HEK293 (cell line): ENCODE results near the gene NUB1.
A peak's percentile ranks its signal among the peaks of the same experiment; 100 is the strongest.

Experiments used
- GLI2 ChIP-seq: fragments of 450-650 bp; formaldehyde crosslinking; IDR thresholded peaks from 2 replicates; pipeline ENCODE4; 2017; ENCODE audit warnings: missing biosample characterization, missing genetic modification characterization, low read depth, borderline replicate concordance
- HOXA7 ChIP-seq: sonication (generic); formaldehyde crosslinking; IDR thresholded peaks from 2 replicates; pipeline ENCODE4 v1.8.1; 2022; ENCODE audit warnings: missing genetic modification reagents, borderline replicate concordance
- IKZF3 ChIP-seq: fragments of 450-650 bp; IDR thresholded peaks from 2 replicates; pipeline ENCODE4 v1.5.0; 2018; ENCODE audit warnings: missing biosample characterization, mild to moderate bottlenecking, missing genetic modification characterization, moderate library complexity
- REPIN1 ChIP-seq: fragments of 450-650 bp; formaldehyde crosslinking; IDR thresholded peaks from 2 replicates; pipeline ENCODE4 v1.5.1; 2017; ENCODE audit warnings: missing biosample characterization, missing genetic modification characterization, low read depth
- ZBTB8A ChIP-seq: fragments of 450-650 bp; formaldehyde crosslinking; IDR thresholded peaks from 2 replicates; pipeline ENCODE4 v1.5.1; 2016; ENCODE audit warnings: missing biosample characterization, missing genetic modification characterization
- ZFHX2 ChIP-seq: fragments of 450-650 bp; formaldehyde crosslinking; conservative IDR thresholded peaks from 2 replicates; pipeline ENCODE4 v1.5.1; 2016; ENCODE audit warnings: missing biosample characterization, missing genetic modification characterization
- ZFP3 ChIP-seq: fragments of 450-650 bp; formaldehyde crosslinking; IDR thresholded peaks from 2 replicates; pipeline ENCODE4 v1.5.1; 2016; ENCODE audit warnings: low read depth, missing biosample characterization, missing genetic modification characterization
- ZFP69B ChIP-seq: fragments of 450-650 bp; formaldehyde crosslinking; IDR thresholded peaks from 2 replicates; pipeline ENCODE4 v1.5.1; 2016; ENCODE audit warnings: missing biosample characterization, missing genetic modification characterization
- ZNF10 ChIP-seq: fragments of 450-650 bp; formaldehyde crosslinking; IDR thresholded peaks from 2 replicates; pipeline ENCODE4 v1.5.1; 2017; ENCODE audit warnings: missing biosample characterization, missing genetic modification characterization
- ZNF114 ChIP-seq: fragments of 450-650 bp; formaldehyde crosslinking; IDR thresholded peaks from 2 replicates; pipeline ENCODE4 v1.5.0; 2017; ENCODE audit warnings: missing biosample characterization, missing genetic modification characterization
- ZNF16 ChIP-seq: fragments of 450-650 bp; formaldehyde crosslinking; IDR thresholded peaks from 2 replicates; pipeline ENCODE4 v1.5.1; 2016; ENCODE audit warnings: low read depth, missing biosample characterization, missing genetic modification characterization
- ZNF184 ChIP-seq: fragments of 450-650 bp; IDR thresholded peaks from 2 replicates; pipeline ENCODE4 v1.5.1; 2018; ENCODE audit warnings: missing biosample characterization, mild to moderate bottlenecking, missing genetic modification characterization
- ZNF2 ChIP-seq: fragments of 450-650 bp; formaldehyde crosslinking; IDR thresholded peaks from 2 replicates; pipeline ENCODE4 v1.5.1; 2016; ENCODE audit warnings: missing biosample characterization, missing genetic modification characterization
- ZNF311 ChIP-seq: fragments of 450-650 bp; formaldehyde crosslinking; IDR thresholded peaks from 2 replicates; pipeline ENCODE4 v1.5.1; 2017; ENCODE audit warnings: missing biosample characterization, missing genetic modification characterization, borderline replicate concordance
- ZNF324 ChIP-seq: fragments of 450-650 bp; formaldehyde crosslinking; IDR thresholded peaks from 2 replicates; pipeline ENCODE4 v1.5.1; 2016; ENCODE audit warnings: missing biosample characterization, missing genetic modification characterization
- ZNF335 ChIP-seq: fragments of 450-650 bp; formaldehyde crosslinking; conservative IDR thresholded peaks from 2 replicates; pipeline ENCODE4 v1.5.1; 2016; ENCODE audit warnings: missing biosample characterization, missing genetic modification characterization
- ZNF510 ChIP-seq: fragments of 450-650 bp; formaldehyde crosslinking; IDR thresholded peaks from 2 replicates; pipeline ENCODE4 v1.5.1; 2018; ENCODE audit warnings: mild to moderate bottlenecking, missing genetic modification characterization, missing biosample characterization; ENCODE audit not compliant: insufficient replicate concordance
- ZNF530 ChIP-seq: fragments of 450-650 bp; formaldehyde crosslinking; IDR thresholded peaks from 2 replicates; pipeline ENCODE4 v1.5.1; 2016; ENCODE audit warnings: low read depth, missing biosample characterization, missing genetic modification characterization
- ZNF555 ChIP-seq: fragments of 450-650 bp; formaldehyde crosslinking; conservative IDR thresholded peaks from 2 replicates; pipeline ENCODE4 v1.5.1; 2017; ENCODE audit warnings: missing biosample characterization, mild to moderate bottlenecking, missing genetic modification characterization, inconsistent platforms
- ZNF571 ChIP-seq: fragments of 450-650 bp; formaldehyde crosslinking; IDR thresholded peaks from 2 replicates; pipeline ENCODE4 v1.5.0; 2017; ENCODE audit warnings: missing biosample characterization, missing genetic modification characterization
- ZNF610 ChIP-seq: fragments of 450-650 bp; formaldehyde crosslinking; IDR thresholded peaks from 2 replicates; pipeline ENCODE4 v1.5.1; 2016; ENCODE audit warnings: missing biosample characterization, missing genetic modification characterization, borderline replicate concordance
- ZNF658 ChIP-seq: fragments of 450-650 bp; formaldehyde crosslinking; IDR thresholded peaks from 2 replicates; pipeline ENCODE4; 2016; ENCODE audit warnings: missing biosample characterization, missing genetic modification characterization
- ZNF670 ChIP-seq: fragments of 450-650 bp; formaldehyde crosslinking; IDR thresholded peaks from 2 replicates; pipeline ENCODE4 v1.5.1; 2016; ENCODE audit warnings: missing biosample characterization, missing genetic modification characterization, low read depth
- ZNF768 ChIP-seq: fragments of 450-650 bp; formaldehyde crosslinking; IDR thresholded peaks from 2 replicates; pipeline ENCODE4 v1.5.1; 2018; ENCODE audit warnings: missing biosample characterization, mild to moderate bottlenecking, missing genetic modification characterization
- ZNF785 ChIP-seq: fragments of 450-650 bp; formaldehyde crosslinking; IDR thresholded peaks from 2 replicates; pipeline ENCODE4 v1.5.1; 2016; ENCODE audit warnings: missing biosample characterization, missing genetic modification characterization
- TF ChIP-seq, protein P1 (sequence below): fragments of 450-650 bp; formaldehyde crosslinking; IDR thresholded peaks from 2 replicates; pipeline ENCODE4 v1.5.1; 2016; ENCODE audit warnings: missing biosample characterization, missing genetic modification characterization, borderline replicate concordance
- TF ChIP-seq, protein P2 (sequence below): fragments of 450-650 bp; formaldehyde crosslinking; IDR thresholded peaks from 2 replicates; pipeline ENCODE4 v1.5.1; 2017; ENCODE audit warnings: missing biosample characterization, missing genetic modification characterization
- TF ChIP-seq, protein P3 (sequence below): fragments of 450-650 bp; formaldehyde crosslinking; IDR thresholded peaks from 2 replicates; pipeline ENCODE4 v1.5.1; 2016; ENCODE audit warnings: missing biosample characterization, missing genetic modification characterization
- TF ChIP-seq, protein P4 (sequence below): fragments of 450-650 bp; formaldehyde crosslinking; IDR thresholded peaks from 2 replicates; pipeline ENCODE4 v1.5.1; 2016; ENCODE audit warnings: missing biosample characterization, missing genetic modification characterization, borderline replicate concordance

Gene NUB1

DNA sequence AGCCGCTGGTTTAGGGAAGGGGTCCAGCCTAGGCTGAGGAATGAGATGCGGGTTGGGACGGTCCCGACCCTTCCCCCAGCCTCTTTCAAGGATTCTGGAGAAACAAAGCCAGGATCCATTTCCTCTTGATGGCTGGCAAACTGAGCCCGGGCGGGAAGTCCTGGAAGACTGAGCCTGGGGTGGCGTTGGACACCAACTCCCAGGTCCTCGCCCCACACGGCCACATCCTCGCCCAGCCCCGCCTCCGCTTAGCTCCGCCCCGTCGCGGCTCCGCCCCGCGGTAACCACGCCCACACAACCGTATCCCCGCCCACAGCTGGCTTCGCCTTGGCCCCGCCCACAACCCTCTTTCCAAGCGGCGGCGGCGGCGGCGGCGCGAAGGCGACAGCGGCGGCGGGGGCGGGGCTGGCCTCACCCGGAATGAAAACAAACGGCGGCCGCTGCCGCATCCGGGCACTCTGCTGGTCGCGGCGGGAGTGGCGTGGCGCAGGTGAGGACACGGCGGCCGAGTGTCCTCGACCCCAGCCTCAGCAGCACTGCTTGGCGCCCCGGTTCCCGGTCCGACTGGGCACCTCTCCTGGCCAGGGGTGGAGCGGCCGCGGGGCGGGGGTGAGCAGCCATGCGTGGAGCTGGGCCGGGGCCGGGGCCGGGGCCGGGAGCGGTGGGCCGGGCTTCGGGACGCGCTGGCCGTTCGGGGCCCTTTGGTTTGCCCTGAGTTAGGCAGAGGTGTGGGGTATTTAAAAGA is at the start of gene NUB1 (continued):
- TF ChIP-seq ZNF510 (tag by site-specific recombination) (no peak), ZNF311 (tag by site-specific recombination) (no peak), ZNF530 (tag by site-specific recombination) (no peak), ZNF555 (no peak), ZNF785 (tag by site-specific recombination) (no peak), ZNF114 (tag by site-specific recombination) (no peak), ZNF571 (tag by site-specific recombination) (no peak), ZNF184 (0 out of 2 replicates have a peak, but pooled peaks have one; percentile 23), ZNF324 (tag by site-specific recombination) (no peak), GLI2 (tag by site-specific recombination) (no peak), ZNF658 (tag by site-specific recombination) (no peak), ZNF610 (tag by site-specific recombination) (no peak), ZFP3 (no peak), HOXA7 (CRISPR knock-in tag) (no peak), ZFP69B (tag by site-specific recombination) (no peak), ZNF10 (tag by site-specific recombination) (peak; percentile 26; the same call in 1 of the 2 replicates), ZNF2 (tag by site-specific recombination) (no peak), ZNF670 (tag by site-specific recombination) (no peak), REPIN1 (tag by site-specific recombination) (no peak), ZNF335 (tag by site-specific recombination) (peak; percentile 48; the same call in 1 of the 2 replicates), ZBTB8A (tag by site-specific recombination) (no peak), ZFHX2 (tag by site-specific recombination) (peak; percentile 91), ZNF16 (tag by site-specific recombination) (no peak), IKZF3 (tag by site-specific recombination) (0 out of 2 replicates have a peak, but pooled peaks have one; percentile 15), ZNF768 (tag by site-specific recombination) (no peak)
- TF ChIP-seq, protein P1, sequence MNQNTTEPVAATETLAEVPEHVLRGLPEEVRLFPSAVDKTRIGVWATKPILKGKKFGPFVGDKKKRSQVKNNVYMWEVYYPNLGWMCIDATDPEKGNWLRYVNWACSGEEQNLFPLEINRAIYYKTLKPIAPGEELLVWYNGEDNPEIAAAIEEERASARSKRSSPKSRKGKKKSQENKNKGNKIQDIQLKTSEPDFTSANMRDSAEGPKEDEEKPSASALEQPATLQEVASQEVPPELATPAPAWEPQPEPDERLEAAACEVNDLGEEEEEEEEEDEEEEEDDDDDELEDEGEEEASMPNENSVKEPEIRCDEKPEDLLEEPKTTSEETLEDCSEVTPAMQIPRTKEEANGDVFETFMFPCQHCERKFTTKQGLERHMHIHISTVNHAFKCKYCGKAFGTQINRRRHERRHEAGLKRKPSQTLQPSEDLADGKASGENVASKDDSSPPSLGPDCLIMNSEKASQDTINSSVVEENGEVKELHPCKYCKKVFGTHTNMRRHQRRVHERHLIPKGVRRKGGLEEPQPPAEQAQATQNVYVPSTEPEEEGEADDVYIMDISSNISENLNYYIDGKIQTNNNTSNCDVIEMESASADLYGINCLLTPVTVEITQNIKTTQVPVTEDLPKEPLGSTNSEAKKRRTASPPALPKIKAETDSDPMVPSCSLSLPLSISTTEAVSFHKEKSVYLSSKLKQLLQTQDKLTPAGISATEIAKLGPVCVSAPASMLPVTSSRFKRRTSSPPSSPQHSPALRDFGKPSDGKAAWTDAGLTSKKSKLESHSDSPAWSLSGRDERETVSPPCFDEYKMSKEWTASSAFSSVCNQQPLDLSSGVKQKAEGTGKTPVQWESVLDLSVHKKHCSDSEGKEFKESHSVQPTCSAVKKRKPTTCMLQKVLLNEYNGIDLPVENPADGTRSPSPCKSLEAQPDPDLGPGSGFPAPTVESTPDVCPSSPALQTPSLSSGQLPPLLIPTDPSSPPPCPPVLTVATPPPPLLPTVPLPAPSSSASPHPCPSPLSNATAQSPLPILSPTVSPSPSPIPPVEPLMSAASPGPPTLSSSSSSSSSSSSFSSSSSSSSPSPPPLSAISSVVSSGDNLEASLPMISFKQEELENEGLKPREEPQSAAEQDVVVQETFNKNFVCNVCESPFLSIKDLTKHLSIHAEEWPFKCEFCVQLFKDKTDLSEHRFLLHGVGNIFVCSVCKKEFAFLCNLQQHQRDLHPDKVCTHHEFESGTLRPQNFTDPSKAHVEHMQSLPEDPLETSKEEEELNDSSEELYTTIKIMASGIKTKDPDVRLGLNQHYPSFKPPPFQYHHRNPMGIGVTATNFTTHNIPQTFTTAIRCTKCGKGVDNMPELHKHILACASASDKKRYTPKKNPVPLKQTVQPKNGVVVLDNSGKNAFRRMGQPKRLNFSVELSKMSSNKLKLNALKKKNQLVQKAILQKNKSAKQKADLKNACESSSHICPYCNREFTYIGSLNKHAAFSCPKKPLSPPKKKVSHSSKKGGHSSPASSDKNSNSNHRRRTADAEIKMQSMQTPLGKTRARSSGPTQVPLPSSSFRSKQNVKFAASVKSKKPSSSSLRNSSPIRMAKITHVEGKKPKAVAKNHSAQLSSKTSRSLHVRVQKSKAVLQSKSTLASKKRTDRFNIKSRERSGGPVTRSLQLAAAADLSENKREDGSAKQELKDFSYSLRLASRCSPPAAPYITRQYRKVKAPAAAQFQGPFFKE, result no peak
- TF ChIP-seq, protein P2, sequence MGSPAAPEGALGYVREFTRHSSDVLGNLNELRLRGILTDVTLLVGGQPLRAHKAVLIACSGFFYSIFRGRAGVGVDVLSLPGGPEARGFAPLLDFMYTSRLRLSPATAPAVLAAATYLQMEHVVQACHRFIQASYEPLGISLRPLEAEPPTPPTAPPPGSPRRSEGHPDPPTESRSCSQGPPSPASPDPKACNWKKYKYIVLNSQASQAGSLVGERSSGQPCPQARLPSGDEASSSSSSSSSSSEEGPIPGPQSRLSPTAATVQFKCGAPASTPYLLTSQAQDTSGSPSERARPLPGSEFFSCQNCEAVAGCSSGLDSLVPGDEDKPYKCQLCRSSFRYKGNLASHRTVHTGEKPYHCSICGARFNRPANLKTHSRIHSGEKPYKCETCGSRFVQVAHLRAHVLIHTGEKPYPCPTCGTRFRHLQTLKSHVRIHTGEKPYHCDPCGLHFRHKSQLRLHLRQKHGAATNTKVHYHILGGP, result no peak
- TF ChIP-seq, protein P3, sequence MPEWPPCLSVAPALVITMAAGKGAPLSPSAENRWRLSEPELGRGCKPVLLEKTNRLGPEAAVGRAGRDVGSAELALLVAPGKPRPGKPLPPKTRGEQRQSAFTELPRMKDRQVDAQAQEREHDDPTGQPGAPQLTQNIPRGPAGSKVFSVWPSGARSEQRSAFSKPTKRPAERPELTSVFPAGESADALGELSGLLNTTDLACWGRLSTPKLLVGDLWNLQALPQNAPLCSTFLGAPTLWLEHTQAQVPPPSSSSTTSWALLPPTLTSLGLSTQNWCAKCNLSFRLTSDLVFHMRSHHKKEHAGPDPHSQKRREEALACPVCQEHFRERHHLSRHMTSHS (tag by site-specific recombination), result no peak
- TF ChIP-seq, protein P4, sequence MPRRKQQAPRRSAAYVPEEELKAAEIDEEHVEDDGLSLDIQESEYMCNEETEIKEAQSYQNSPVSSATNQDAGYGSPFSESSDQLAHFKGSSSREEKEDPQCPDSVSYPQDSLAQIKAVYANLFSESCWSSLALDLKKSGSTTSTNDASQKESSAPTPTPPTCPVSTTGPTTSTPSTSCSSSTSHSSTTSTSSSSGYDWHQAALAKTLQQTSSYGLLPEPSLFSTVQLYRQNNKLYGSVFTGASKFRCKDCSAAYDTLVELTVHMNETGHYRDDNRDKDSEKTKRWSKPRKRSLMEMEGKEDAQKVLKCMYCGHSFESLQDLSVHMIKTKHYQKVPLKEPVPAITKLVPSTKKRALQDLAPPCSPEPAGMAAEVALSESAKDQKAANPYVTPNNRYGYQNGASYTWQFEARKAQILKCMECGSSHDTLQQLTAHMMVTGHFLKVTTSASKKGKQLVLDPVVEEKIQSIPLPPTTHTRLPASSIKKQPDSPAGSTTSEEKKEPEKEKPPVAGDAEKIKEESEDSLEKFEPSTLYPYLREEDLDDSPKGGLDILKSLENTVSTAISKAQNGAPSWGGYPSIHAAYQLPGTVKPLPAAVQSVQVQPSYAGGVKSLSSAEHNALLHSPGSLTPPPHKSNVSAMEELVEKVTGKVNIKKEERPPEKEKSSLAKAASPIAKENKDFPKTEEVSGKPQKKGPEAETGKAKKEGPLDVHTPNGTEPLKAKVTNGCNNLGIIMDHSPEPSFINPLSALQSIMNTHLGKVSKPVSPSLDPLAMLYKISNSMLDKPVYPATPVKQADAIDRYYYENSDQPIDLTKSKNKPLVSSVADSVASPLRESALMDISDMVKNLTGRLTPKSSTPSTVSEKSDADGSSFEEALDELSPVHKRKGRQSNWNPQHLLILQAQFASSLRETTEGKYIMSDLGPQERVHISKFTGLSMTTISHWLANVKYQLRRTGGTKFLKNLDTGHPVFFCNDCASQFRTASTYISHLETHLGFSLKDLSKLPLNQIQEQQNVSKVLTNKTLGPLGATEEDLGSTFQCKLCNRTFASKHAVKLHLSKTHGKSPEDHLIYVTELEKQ, result no peak
